GM18508 (cell line): ENCODE results near the gene CIZ1.
"Not testable (repeated sequence)": the region's sequence is repeated elsewhere in the genome, so short reads cannot be mapped to it uniquely, and the experiment has no call there.

Experiments used
- ATAC-seq: cut with Tn5 transposase; IDR thresholded peaks from one replicate; pipeline ENCODE4 v1.9.1; 2021; ENCODE audit warnings: moderate number of reproducible peaks; ENCODE audit not compliant: insufficient read depth, unreplicated experiment

The CIZ1 gene

DNA sequence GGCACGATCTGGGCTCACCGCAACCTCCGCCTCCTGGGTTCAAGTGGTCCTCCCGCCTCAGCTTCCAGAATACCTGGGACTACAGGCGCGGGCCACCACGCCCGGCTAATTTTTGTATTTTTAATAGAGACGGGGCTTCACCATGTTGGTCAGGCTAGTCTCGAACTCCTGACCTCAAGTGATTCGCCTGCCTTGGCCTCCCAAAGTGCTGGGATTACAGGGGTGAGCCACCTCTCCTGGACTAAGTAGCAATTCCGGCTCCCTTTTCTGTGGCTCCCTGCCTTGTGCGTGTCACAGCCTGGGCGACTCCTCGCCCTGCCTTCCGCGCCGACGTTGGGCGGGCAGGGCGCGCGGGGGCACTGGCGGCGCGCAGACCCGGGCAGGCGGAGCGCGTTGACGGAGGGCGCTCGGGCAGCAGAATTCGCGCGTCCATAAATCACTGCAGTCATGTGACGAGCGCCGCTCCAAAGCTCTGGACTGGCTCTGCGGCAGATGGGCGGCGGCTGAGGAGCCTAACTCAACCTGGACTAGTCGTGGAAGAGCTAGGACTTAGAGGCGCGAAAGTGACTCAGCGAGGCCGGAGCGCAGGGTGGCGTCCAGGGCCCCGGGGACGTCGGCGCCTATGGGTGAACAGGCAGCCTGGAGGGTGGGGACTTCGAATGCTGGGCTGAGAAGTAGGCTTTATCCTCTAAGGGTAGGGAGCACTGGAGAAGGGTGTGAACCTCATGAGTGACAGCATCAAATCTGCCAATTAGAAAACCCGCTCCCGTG lies 1.4 kb upstream of the CIZ1 start:
- ATAC-seq, result no peak

DNA sequence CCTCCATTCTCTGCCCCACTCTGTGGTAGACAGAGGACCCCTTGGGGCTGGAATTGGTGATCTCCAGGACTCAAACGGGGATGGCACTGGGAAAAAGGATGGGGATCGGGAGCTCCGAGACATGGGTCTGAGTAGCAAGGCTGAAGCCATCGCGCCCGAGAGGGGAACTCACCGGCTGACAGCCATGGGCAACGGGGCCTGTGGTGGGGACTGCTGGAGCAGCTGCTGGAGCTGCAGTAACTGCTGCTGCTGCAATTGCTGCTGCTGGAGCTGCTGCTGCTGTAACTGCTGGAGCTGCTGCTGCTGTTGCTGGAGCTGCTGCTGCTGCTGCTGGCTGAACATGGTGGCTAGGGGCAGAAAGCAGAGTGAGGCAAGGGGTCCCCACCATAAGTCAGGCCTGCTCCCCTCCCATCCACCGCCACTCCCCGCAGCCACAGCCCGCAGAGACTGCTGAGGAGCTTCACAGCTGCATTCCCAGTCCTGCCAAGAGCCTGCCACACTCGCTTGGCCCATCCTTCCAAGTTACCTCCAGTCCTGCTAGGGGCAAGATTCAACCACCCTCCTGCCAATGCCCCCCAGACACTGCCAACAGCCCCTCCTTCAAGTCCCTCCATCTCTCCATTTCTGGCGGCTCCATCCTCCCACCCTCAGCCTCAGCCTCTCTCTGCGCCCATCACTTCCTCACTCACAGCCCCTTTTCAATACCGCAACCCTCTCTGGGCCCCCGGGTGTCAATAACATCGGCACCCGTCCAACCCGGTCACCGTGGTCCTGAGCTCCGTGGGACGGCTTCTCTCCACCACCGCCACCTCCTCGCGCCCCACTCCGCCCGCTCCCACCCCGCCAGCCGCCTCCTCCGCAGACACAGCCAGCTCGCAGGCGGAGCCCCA lies 611 bp downstream of the CIZ1 start:
- no peak for ATAC-seq

DNA sequence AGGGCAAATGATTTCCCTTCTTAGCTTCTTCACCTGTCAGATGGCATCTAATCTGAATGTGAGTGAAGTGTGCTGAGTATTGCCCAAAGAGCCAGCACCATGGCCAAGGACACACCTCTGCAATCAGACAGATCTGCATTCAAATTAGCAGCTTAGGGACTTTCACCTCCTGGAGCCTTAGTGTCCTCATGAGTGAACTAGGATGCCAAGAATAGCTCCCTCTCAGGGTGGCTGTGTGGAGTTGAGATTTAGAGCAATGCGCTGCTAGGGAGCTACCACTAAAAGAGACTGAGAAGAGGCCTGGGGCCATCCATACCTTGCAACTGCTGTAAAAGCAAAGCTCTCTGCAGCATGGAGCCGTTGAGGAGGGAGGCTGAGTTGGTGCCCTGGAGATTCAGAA lies 1.4 kb downstream of the CIZ1 start:
- ATAC-seq, result no peak

DNA sequence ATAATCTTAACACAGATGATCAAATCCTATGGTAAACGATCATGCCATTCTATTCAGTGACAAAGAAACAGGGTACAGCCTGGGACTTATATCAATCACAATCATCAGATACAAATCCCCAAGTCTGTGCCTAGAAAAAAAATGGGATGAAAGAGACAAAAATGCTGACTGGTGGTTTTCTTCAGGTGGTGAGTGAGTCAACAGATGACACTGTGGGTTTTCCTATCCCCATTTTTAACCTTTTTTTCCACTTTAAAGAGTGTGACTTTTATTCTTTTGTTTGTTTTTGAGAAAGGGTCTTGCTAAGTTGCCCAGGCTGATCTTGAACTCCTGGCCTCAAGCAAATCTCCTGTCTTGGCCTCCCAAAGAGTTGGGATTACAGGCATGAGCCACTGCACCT lies 3.2 kb downstream of the CIZ1 start:
- no peak for ATAC-seq

DNA sequence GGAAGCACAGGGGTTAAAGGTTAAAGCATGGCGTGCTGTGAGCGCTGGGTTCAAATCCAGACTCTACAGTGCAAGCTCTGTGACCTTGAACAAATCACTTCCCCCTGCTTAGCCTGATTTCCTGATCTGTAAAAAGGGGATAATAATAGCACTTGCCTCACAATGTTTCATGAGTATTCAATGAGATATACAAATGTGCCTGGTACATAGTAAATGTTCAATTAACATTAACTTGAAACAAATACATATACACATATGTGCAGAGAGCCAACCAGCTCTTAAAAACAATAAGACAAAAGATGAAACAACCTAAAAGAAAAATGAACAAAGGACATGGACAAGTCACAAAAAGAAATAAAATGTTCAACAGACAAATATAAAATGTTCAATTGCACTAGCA lies 4.0 kb downstream of the CIZ1 start:
- ATAC-seq, result no peak

DNA sequence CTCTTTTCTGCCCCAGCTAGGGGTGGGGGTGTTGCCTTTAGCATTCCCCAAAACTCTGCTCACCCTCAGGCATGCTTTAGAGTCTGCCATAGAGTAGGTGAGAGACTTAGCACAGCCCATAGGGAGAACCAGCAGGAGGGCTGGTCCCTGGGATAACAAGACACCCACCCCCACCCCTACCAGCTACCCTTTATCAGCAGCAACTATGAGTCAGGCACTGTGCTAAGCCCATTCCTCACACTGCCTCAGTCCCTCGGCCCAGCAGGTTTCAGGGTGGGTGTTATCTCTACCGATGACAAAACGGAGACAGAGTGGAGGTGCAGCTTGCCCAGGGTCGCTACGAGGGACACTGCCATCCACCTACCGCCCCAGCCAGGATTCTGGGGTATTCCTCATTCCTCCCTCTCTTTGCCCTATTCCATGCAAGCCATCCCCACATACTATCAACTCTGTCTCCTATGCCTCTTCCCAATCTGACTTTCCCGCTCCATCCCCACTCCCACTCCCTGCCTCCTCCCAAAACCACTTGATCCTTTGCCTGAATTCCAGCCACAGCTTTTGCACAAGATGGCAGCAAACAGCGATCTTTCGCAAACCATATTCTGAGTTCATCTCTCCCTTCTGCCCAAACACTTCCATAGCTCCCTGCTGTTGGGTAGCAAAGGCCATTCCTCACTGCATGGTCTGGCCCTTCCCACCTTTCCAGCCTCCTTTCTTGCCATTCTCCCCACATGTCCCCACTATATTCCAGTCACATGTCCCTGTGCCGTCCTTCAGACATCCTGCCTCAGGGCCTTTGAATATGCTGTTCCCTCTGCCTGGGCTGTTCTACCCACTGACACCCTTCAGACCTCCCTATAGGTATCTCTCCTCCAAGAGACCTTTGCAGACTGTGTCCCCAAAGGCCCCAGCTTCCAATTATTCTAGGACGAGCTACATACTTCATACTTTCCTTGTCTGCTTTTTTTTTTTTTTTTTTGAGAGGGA lies 5.1 kb downstream of the CIZ1 start:
- no peak for ATAC-seq

DNA sequence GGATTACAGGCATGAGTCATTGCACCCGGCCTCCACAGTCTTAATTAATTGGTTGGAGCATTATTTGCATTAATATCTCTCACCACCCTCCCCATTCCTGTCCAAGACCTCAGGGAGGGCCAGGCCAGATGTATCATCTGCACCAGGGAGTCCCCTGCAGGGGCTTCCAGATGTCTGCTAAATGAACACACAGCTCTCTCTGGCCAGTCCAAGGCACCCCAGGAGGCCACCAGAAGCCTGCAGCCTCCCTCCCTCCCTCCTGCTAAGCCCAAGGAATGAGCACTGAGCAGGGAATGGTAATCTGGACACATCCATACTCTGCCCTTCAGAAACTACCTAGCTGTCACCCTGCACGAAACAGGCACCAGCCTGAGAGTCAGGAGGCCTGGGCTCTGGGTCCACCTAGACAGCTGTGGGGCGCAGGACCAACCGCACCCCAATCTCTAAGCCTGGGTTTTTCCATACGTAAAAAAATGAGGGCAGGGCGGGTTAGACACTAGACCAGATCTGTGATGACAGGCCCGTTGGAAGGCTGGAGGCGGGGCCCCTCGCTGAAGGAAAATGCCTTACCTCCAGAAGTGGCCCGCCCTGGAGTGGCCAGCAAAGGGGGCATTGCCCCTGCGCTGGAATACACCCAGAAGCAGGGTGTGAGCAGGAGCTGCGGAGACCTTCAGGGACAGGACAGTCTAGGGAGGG lies 8.3 kb downstream of the CIZ1 start:
- no peak for ATAC-seq

DNA sequence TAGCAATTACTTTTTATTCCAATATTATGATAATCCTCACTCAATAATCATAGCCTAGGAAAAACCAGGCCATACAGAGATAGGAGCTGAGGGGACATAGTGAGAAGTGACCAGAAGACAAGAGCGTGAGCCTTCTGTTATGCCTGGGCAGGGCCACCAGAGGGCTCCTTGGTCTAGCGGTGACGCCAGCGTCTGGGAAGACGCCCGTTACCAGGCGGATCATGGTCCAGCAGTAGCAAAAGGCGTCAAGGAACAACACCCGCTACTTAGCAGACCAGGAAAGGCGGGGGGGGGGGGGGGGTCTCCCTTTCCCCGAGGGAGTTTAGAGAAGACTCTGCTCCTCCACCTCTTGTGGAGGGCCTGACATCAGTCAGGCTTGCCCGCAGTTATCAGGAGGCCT lies 9.9 kb downstream of the CIZ1 start:
- ATAC-seq, result not testable (repeated sequence)

DNA sequence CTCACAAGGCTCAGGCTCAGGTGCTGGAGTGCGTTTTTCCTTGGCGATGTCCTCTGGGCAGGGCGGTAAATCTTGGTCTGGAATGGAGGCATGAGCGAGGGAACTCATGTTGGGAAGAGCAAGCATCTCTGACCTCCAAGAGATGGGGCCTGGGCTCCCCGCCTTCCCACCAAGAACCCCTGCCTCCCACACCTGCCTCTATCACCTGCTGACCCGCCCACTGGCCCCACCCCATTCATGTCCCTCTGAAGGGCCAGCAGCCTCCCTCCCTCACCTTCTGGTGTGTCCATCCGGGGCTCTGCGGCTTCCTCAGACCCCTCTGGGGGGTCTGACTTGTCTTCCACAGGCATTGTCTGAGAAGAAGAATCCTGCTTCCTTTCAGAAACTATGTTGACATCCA lies 10.9 kb downstream of the CIZ1 start:
- ATAC-seq, result no peak

DNA sequence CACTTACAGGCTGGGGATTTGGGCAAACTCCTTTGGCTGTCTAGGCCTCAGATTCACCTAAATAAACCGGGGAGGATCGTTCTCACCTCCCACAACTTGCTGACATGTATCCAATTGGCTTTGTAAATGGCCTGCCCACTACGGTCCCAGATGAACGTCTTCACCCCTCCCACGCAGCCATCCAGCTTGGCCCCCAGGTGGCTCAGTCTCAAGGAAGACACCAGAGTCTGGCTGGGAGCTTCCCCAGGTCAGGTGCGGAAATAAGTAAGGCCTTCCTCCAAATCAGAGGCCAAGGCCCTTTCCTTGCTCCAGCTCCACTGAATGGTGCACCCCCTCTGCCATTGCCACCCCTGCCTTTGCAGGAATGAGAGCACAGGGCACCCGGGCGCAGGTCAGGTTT lies 11.4 kb downstream of the CIZ1 start:
- ATAC-seq, result no peak

DNA sequence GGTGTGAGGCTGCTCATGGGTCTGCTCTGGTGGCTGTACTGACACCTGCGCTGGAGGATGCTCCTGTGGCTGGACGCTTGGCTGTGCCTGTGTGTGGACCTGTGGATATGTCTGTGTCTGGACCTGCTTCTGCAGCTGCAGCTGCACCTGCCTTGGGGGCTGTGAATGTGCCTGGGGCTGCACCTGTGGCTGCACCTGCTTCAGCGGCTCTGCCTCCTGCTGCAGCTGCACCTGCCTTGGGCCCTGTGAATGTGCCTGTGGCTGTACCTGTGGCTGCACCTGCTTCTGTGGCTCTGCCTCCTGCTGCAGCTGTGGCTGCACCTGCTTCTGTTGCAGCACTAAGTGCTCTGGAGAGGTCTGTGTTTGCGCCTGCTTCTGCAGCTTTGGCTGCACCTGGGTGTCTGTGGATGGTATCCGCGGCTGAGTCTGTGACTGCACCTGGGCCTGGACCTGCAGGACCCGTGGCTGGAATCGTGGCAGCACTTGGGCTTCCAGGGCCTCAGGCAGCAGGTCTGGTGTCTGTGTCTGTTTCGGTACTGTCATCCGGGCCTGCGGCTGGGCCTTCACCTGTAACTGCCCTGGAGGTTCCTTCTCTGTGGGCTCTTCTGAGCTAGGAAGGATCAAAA lies 12.5 kb downstream of the CIZ1 start:
- ATAC-seq, result no peak

DNA sequence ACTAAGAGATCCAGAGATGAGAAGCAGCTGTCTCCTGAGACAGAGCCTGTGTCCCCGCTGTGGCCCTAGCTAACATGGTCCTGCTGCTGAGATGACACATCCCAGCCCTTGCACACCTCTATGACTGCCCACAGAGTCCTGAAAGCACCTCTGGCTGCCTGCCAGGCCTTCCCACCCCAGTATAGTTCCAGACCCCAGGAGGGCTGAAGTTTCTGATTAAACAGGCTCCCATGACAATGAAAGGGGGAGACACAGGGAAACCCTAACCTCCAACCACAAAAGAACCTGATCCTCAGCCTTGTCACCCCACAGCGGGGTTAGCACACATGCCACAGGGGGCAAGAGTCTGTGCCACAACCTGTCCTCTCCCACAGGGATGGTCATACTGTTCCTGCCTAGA lies 15.6 kb downstream of the CIZ1 start:
- no peak for ATAC-seq

DNA sequence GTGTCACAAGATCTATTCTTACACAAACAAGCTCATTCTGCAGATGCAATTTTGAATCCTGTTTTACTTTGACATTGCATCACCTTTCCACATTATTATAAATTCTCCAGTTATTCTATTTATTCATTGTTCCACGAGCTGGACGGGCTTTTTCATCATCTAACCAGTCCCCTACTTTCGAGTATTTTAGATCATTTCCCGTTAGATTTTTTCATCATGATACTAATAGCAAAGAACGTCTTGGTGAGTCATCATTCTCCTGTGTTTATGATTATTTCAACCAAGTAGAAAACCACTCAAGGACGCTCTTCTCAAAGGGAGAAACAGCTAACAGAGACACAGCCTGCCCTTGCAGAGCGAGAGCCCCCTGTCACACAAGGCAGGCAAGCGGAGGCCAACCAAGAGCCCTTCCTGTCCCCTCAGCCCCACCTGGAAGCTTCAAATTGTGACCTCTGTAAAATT lies 16.2 kb downstream of the CIZ1 start:
- no peak for ATAC-seq

DNA sequence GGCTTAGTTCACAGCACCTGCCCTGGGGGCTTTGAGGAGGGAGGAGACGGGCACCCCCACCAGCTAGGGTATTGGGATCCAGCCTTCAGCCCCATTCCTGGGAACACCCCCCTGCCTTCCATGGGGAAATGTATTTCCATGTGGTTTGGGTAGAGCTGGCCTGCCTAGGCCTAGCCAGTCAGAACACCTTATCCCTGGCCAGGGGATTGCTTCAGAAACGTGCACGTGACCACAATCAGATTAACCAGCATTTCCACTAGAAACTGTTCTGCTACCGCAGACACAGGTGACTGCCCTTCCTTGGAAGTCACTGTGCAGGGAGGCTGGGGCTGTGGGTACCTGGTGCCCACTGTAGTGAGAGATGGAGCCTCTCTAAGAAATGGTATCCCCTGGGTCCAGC lies 17.3 kb downstream of the CIZ1 start:
- ATAC-seq, result no peak

DNA sequence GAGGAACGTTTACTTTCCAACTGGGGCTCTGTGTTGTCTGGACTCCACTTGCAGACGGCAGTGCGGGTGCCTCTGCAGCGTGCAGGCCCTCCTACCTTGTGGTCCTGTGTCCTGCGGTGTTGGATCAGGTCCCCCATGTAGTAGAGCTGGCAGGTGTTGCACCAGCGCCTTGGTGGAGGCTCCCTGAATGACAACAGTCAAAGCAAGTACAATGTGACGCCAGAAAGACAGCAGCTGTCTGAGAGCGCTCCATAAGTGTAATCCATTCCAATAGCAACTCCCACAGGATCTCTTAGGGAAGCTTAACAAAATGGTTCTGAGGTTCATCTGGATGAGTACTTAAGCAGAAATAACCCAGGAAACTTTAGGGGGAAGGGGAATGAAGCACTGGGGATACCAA lies 21.4 kb downstream of the CIZ1 start:
- ATAC-seq, result no peak

DNA sequence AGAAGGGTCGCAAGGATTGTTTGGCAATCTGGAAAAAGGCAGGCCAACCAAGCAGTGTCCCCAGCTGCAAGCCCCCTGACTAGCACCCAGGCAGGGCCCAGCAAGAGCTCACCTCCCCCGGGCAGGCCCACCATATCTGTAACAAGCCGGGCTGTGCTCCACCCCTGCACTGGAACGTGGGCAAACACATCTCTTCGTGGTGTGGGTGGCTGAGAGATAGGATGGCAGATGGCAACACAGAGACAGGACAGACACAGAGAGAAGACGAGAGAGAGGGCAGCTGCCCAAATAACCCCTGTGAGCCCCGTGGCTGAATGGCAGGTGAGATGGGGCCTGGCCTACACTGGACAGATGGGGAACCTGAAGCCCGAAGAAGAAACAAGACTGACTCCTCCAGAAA lies 21.9 kb downstream of the CIZ1 start:
- no peak for ATAC-seq

DNA sequence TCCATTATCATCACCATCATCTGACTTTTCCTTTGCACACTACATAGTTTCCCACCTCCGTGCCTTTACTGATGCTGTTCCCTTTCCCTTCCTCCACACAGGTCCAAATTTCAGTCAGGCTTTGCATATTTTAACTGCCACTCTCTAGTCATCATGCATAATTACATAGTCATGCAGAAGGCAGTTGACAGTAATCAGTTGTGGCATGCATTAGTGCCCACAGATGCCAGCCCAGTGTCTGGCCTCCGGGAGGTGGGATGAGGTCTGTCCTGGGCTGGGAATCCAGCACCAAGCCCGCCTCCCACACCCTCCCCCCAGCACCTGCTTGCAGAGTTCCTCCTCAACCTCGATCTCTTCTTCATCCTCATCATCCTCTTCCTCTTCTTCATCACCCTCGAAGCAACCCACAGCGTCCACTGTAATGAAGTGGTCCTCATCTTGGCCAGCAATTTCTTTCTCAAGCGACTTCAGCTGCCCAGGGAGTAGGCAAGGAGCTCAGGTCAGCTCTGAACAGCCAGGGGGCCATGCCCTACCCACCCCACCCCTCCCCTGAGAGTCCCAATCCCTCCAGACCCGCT lies 22.6 kb downstream of the CIZ1 start:
- ATAC-seq, result no peak

DNA sequence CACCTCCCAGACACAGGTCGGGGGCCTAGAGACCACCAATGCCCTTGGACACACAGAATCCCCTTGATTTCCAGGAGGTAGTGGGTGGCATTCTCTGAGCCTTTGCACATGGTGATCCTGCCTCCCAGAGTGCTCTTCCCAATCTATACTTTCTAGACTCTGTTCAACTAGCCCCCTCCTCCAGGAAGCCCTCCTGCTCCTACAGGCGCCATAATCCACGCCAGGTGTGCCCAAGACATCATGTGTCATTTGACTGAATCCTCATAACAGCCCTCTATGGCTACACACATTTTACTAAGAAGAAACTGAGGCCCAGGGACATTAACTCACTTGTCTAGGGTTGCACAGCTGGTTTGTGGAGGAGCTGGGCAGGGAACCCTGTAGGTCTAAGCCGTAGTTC lies 24.2 kb downstream of the CIZ1 start:
- ATAC-seq, result no peak

DNA sequence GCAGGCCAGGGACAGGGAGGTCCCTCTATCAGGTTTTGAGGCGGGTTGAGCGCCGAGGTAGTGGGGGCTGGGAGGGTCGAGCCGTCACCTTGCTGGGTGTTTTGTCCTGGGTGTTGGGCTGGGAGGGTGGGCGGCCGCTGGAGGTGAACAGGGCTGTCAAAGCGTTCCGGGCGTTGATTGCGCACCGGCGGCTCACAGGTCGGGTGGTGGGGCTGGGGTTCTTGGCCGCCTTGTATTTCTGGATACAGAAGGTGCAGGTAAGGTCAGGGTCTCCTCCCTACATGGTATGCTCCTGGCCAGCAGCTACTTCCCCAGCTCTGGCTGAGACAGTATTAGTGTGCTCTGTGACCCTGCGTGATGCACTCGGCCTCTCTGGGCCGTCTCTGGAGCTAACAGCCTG lies 25.2 kb downstream of the CIZ1 start:
- ATAC-seq, result no peak
